IMR-90 (cell line): ENCODE results near the gene SLC35G1. TPM values are rescaled to one million over a fixed set of nuclear protein-coding genes. Genes with fewer than 3 reads are reported as not detected.

Experiments
- ATAC-seq: fragments of 200-7000 bp; cut with Tn5 transposase; 2 replicates; pipeline ENCODE4 v1.9.1; 2020; ENCODE audit warnings: low read depth, mild to moderate bottlenecking, moderate library complexity
- BruUV-seq: library from RNA; stranded (reverse); fragments of 400-500 nt; replicated peaks from 2 replicates; lab custom pipeline; 2021; lab: Mats Ljungman, UMichigan
- CTCF ChIA-PET: fragments of 300-600 bp; formaldehyde crosslinking; extraction: SDS; loops from one replicate; lab custom pipeline; 2021; ENCODE audit warnings: antibody characterized with exemption; lab: Yijun Ruan, JAX
- POLR2A ChIA-PET: fragments of 300-600 bp; sonication (Branson Sonifier 250); formaldehyde crosslinking; loops from one replicate; lab custom pipeline; 2022; ENCODE audit warnings: antibody characterized with exemption; ENCODE audit not compliant: unreplicated experiment; lab: Charles Lee
- DNase-seq: peaks from one replicate; pipeline ENCODE4 v3.0.0; 2013
- H2AFZ ChIP-seq: replicated peaks from 2 replicates; pipeline ENCODE3; 2013; ENCODE audit warnings: low read length, mild to moderate bottlenecking; ENCODE audit not compliant: poor library complexity
- H2AK5ac ChIP-seq: 2 replicates; pipeline ENCODE4 v1.6.1; 2013; ENCODE audit warnings: low read depth, low read length, inconsistent platforms
- H2AK9ac ChIP-seq: replicated peaks from 2 replicates; pipeline ENCODE3; 2013; ENCODE audit warnings: mild to moderate bottlenecking, low read depth, low read length, moderate library complexity; ENCODE audit not compliant: poor library complexity
- H2BK120ac ChIP-seq: 2 replicates; pipeline ENCODE4 v1.6.1; 2013; ENCODE audit warnings: low read depth, low read length, inconsistent platforms
- H2BK15ac ChIP-seq: 3 replicates; pipeline ENCODE4 v1.6.1; 2013; ENCODE audit warnings: low read depth, low read length, inconsistent platforms
- H2BK20ac ChIP-seq: 2 replicates; pipeline ENCODE4 v1.6.1; 2013; ENCODE audit warnings: low read depth, mild to moderate bottlenecking, inconsistent platforms, low read length, moderate library complexity
- H2BK5ac ChIP-seq: 2 replicates; pipeline ENCODE4 v1.6.1; 2013; ENCODE audit warnings: mild to moderate bottlenecking, low read depth, low read length, inconsistent platforms; ENCODE audit not compliant: poor library complexity, severe bottlenecking
- H3K14ac ChIP-seq: replicated peaks from 2 replicates; pipeline ENCODE4 v1.6.1; 2013; ENCODE audit warnings: low read depth, low read length, inconsistent platforms
- H3K18ac ChIP-seq: 2 replicates; pipeline ENCODE4 v1.6.1; 2013; ENCODE audit warnings: low read depth, low read length, control low read depth
- H3K23ac ChIP-seq: 2 replicates; pipeline ENCODE4 v1.6.1; 2013; ENCODE audit warnings: low read depth, low read length, inconsistent platforms
- H3K27ac ChIP-seq: 2 replicates; pipeline ENCODE4 v1.5.1; 2013; ENCODE audit warnings: mild to moderate bottlenecking, control low read depth, low read length; ENCODE audit not compliant: insufficient read depth
- H3K27me3 ChIP-seq: 2 replicates; pipeline ENCODE4 v1.6.1; 2013; ENCODE audit warnings: low read length; ENCODE audit not compliant: control insufficient read depth, insufficient read depth
- H3K36me3 ChIP-seq: 2 replicates; pipeline ENCODE4 v1.6.1; 2013; ENCODE audit warnings: low read length, mixed read lengths; ENCODE audit not compliant: control insufficient read depth, insufficient read depth
- H3K4ac ChIP-seq: 2 replicates; pipeline ENCODE4 v1.6.1; 2013; ENCODE audit warnings: low read depth, low read length, inconsistent platforms
- H3K4me1 ChIP-seq: 2 replicates; pipeline ENCODE4 v1.6.1; 2013; ENCODE audit warnings: low read length, mixed read lengths; ENCODE audit not compliant: control insufficient read depth, insufficient read depth
- H3K4me2 ChIP-seq: 2 replicates; pipeline ENCODE4 v1.6.1; 2013; ENCODE audit warnings: low read depth, mild to moderate bottlenecking, control low read depth, low read length, moderate library complexity
- H3K4me3 ChIP-seq: 2 replicates; pipeline ENCODE4 v1.5.1; 2013; ENCODE audit warnings: low read depth, mild to moderate bottlenecking, control low read depth, low read length, moderate library complexity; ENCODE audit not compliant: insufficient read depth
- H3K56ac ChIP-seq: 2 replicates; pipeline ENCODE4 v1.6.1; 2013; ENCODE audit warnings: low read length, inconsistent platforms; ENCODE audit not compliant: insufficient read depth; ENCODE audit errors: extremely low read depth
- H3K79me1 ChIP-seq, 2 experiments: 2 replicates each; pipeline ENCODE4 v1.6.1; 2013; ENCODE audit warnings: low read length in 2 of 2, inconsistent platforms in 1 of 2, low read depth in 1 of 2
- H3K9ac ChIP-seq: 2 replicates; pipeline ENCODE4 v1.6.1; 2013; ENCODE audit warnings: low read depth, low read length, control low read depth
- H3K9me1 ChIP-seq: 2 replicates; pipeline ENCODE4 v1.6.1; 2013; ENCODE audit warnings: low read length, inconsistent platforms; ENCODE audit not compliant: insufficient read depth
- H3K9me3 ChIP-seq: 2 replicates; pipeline ENCODE4 v1.6.1; 2013; ENCODE audit warnings: low read length; ENCODE audit not compliant: control insufficient read depth, insufficient read depth
- H4K20me1 ChIP-seq: 2 replicates; pipeline ENCODE4 v1.6.1; 2013; ENCODE audit warnings: low read length, inconsistent platforms; ENCODE audit not compliant: insufficient read depth
- H4K5ac ChIP-seq: 2 replicates; pipeline ENCODE4 v1.6.1; 2013; ENCODE audit warnings: mild to moderate bottlenecking, low read depth, low read length, control low read depth
- H4K8ac ChIP-seq, 2 experiments: 2 replicates each; pipeline ENCODE4 v1.6.1; 2013; ENCODE audit warnings: low read depth in 2 of 2, low read length in 2 of 2, control low read depth in 1 of 2, inconsistent platforms in 1 of 2
- H4K91ac ChIP-seq: 2 replicates; pipeline ENCODE4 v1.6.1; 2013; ENCODE audit warnings: low read depth, low read length, inconsistent platforms; ENCODE audit not compliant: insufficient read depth
- CHD1 ChIP-seq: IDR thresholded peaks from 2 replicates; pipeline ENCODE4 v1.6.1; 2012; ENCODE audit warnings: low read depth, low read length, improper control_type of control experiment
- WGBS, 2 experiments: methylation state at CpG; one replicate each; pipeline versions ENCODE4 v1.1.5 to v1.1.7; 2013; ENCODE audit warnings: missing lambda C conversion rate in 2 of 2; ENCODE audit not compliant: insufficient read length in 1 of 2; ENCODE audit errors: extremely low coverage in 2 of 2; 5-methylcytosine and 5-hydroxymethylcytosine counted together
- dilution Hi-C: fragments of 300-500 bp; cut with HindIII; formaldehyde crosslinking; loops from one replicate; pipeline ENCODE4 v1.14.3; 2018; ENCODE audit warnings: low sequenced_read_pairs; ENCODE audit not compliant: unreplicated experiment
- in situ Hi-C: fragments of 300-500 bp; cut with MboI; formaldehyde crosslinking; loops from 3 replicates; pipeline ENCODE4 v1.14.3; 2019; ENCODE audit warnings: low sequenced_read_pairs, inconsistent platforms, mixed read lengths
- intact Hi-C: fragments of 100-400 bp; cut with micrococcal nuclease; formaldehyde crosslinking; loops from 2 replicates; pipeline ENCODE4 v1.10.0; 2022
- polyA plus RNA-seq, 3 experiments: library from polyadenylated mRNA; depleted of rRNA; stranded (reverse); fragments of >200 nt; gene quantifications; 2 replicates each; pipeline ENCODE4 v1.2.3, GENCODE V29; 2012; ENCODE audit warnings: low replicate concordance in 1 of 3
- total RNA-seq: library from RNA; depleted of rRNA; stranded (reverse); fragments of >200 nt; gene quantifications from 2 replicates; pipeline ENCODE4 v1.2.3, GENCODE V29; 2012
- TF ChIP-seq, protein P1 (sequence below): fragments of 150-350 bp; IDR thresholded peaks from 2 replicates; pipeline ENCODE4 v1.6.1; 2016; ENCODE audit warnings: low read depth, mild to moderate bottlenecking, low read length, moderate library complexity, borderline replicate concordance
- TF ChIP-seq, protein P2 (sequence below): conservative IDR thresholded peaks from 2 replicates; pipeline ENCODE4 v1.5.1; 2012; ENCODE audit warnings: mild to moderate bottlenecking, low read depth, low read length, improper control_type of control experiment

The SLC35G1 gene
- total and polyA plus RNA-seq, 2 of the 4 experiments (the other 2 are of a cell fraction): 2.7 to 3.7 TPM

DNA sequence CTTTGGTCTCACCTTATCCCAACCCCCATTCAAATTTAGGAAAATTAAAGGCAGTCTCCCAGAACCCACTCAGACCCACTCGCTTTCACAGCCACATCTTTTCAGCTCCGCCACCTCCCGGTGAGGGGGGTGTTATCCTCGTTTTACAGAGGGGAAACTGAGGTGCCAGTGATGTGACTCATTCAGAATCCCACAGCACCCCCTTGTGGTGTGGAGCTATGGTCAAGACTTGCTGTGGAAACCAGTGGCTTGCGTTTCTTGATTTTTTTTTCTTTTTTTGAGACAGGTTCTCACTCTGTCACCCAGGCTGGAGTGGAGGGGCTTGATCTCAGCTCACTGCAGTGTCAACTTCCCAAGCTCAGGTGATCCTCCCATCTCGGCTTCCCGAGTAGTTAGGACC is 27.6 kb downstream of the SLC35G1 start:
- no peak overlapping the region for H3K4me3 ChIP-seq
- no peaks in the 10 kb centered on the region for H3K79me1 ChIP-seq
- H2BK5ac ChIP-seq: no peak overlapping the region
- H2BK20ac ChIP-seq: no peak overlapping the region
- H2BK120ac ChIP-seq: no peak overlapping the region
- no peak overlapping the region for H3K14ac ChIP-seq
- ATAC-seq: no peak
- no peak overlapping the region for H2BK15ac ChIP-seq
- no peak overlapping the region for H4K91ac ChIP-seq
- no peaks in the 10 kb centered on the region for H3K36me3 ChIP-seq
- intact Hi-C loops: no loop called here
- in situ Hi-C loops: loop anchor here (25.0 kb wide), 1 partner anchor 516 kb away; no protein-coding TSS in a partner anchor
- H3K9me3 ChIP-seq: no peaks in the 10 kb centered on the region
- H3K9me1 ChIP-seq: no peaks in the 10 kb centered on the region
- H3K27me3 ChIP-seq: no peaks in the 10 kb centered on the region
- no peak overlapping the region for H3K4me2 ChIP-seq
- H3K18ac ChIP-seq: no peak overlapping the region
- DNase-seq: no peak
- no peaks in the 10 kb centered on the region; the same call in 1 of the 2 replicates for H3K4me1 ChIP-seq
- H3K4ac ChIP-seq: no peak overlapping the region
- H3K56ac ChIP-seq: no peak overlapping the region
- H3K9ac ChIP-seq: no peak overlapping the region
- H2AFZ ChIP-seq: no peak overlapping the region
- H4K8ac ChIP-seq: no peak overlapping the region
- ChIA-PET POLR2A (no interaction called here), CTCF (interaction anchor here (0.6 to 1.0 kb wide), 3 partner anchors 202 to 493 kb away, joined by 3 to 5 read pairs (median 3); no protein-coding TSS in a partner anchor)
- dilution Hi-C loops: no loop called here
- H3K23ac ChIP-seq: no peak overlapping the region
- BruUV-seq: no TSS peak
- H4K20me1 ChIP-seq: no peaks in the 10 kb centered on the region
- no peak overlapping the region for H4K5ac ChIP-seq
- 100% methylated on average over 1 of the region's 7 CpGs; no CpG with 5 or more reads in 1 of the 2 experiments for WGBS, 2 experiments
- no peak overlapping the region for H2AK9ac ChIP-seq
- TF ChIP-seq, protein P1, sequence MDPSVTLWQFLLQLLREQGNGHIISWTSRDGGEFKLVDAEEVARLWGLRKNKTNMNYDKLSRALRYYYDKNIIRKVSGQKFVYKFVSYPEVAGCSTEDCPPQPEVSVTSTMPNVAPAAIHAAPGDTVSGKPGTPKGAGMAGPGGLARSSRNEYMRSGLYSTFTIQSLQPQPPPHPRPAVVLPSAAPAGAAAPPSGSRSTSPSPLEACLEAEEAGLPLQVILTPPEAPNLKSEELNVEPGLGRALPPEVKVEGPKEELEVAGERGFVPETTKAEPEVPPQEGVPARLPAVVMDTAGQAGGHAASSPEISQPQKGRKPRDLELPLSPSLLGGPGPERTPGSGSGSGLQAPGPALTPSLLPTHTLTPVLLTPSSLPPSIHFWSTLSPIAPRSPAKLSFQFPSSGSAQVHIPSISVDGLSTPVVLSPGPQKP: no peak
- TF ChIP-seq, protein P2, sequence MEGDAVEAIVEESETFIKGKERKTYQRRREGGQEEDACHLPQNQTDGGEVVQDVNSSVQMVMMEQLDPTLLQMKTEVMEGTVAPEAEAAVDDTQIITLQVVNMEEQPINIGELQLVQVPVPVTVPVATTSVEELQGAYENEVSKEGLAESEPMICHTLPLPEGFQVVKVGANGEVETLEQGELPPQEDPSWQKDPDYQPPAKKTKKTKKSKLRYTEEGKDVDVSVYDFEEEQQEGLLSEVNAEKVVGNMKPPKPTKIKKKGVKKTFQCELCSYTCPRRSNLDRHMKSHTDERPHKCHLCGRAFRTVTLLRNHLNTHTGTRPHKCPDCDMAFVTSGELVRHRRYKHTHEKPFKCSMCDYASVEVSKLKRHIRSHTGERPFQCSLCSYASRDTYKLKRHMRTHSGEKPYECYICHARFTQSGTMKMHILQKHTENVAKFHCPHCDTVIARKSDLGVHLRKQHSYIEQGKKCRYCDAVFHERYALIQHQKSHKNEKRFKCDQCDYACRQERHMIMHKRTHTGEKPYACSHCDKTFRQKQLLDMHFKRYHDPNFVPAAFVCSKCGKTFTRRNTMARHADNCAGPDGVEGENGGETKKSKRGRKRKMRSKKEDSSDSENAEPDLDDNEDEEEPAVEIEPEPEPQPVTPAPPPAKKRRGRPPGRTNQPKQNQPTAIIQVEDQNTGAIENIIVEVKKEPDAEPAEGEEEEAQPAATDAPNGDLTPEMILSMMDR: peak; percentile 14; the same call in 1 of the 2 replicates
- TF ChIP-seq CHD1: no peak
- no peak overlapping the region for H2AK5ac ChIP-seq
- H3K27ac ChIP-seq: no peak overlapping the region
